ENCODE measurements around the gene ELAVL4.

GRCh38 chr1:50091068-50091467 is 17.7 kb upstream of the ELAVL4 start:
- TF ChIP-seq CTCF (IDR thresholded peaks at IDR 0.05 in 2 of 3, conservative IDR thresholded peaks at IDR 0.05 in 1 of 3; ENCODE audit: borderline replicate concordance in 1 of 3, insufficient read depth in 1 of 3, low read depth in 2 of 3, low read length in 2 of 3), result no peak
- no peak for TF ChIP-seq ZBTB33 (IDR thresholded peaks at IDR 0.05; ENCODE audit: extremely low read depth, insufficient replicate concordance, low read length)
- no peak for TF ChIP-seq POLR2A (IDR thresholded peaks at IDR 0.05; ENCODE audit: borderline replicate concordance, extremely low read depth, insufficient read depth, insufficient read length)
- no peak for TF ChIP-seq EZH2 (IDR thresholded peaks at IDR 0.05)

Measured in HCT116 (cell line).